LNCaP clone FGC (cell line): ENCODE results near the gene FEV.

Experiments
- DNase-seq: peaks from one replicate; pipeline ENCODE4 v3.0.0-alpha.2; 2011; ENCODE audit warnings: low read depth
- H3K4me3 ChIP-seq: 2 replicates; pipeline ENCODE4 v1.5.1; 2011; ENCODE audit warnings: mild to moderate bottlenecking, low read depth, low read length, control low read depth
- TF ChIP-seq, protein P1 (sequence below): IDR thresholded peaks from 2 replicates; pipeline ENCODE4 v1.5.1; 2012; ENCODE audit warnings: mild to moderate bottlenecking; ENCODE audit not compliant: control insufficient read depth, insufficient read depth; ENCODE audit errors: extremely low read depth

Gene FEV

DNA sequence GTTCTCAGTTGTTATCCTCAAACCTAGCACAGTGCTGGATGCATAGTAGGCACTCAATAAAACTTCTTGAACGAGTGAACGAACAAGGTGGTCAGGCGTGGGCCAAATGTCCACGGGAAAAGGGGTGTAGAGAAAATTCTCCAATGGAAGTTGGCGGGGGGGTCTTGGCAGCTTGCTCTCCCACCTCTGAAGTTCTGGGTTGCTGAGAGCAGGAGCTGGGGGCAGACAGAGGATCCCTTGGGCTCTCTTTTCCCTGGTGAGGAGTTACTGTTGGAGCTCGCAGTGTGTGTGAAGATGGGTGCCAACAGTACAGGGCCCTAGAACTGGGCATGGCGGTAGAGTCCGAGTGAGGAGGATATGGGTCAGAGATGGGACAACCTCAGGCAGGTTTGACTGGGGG, 10.6 kb upstream of the FEV start:
- TF ChIP-seq, protein P1, sequence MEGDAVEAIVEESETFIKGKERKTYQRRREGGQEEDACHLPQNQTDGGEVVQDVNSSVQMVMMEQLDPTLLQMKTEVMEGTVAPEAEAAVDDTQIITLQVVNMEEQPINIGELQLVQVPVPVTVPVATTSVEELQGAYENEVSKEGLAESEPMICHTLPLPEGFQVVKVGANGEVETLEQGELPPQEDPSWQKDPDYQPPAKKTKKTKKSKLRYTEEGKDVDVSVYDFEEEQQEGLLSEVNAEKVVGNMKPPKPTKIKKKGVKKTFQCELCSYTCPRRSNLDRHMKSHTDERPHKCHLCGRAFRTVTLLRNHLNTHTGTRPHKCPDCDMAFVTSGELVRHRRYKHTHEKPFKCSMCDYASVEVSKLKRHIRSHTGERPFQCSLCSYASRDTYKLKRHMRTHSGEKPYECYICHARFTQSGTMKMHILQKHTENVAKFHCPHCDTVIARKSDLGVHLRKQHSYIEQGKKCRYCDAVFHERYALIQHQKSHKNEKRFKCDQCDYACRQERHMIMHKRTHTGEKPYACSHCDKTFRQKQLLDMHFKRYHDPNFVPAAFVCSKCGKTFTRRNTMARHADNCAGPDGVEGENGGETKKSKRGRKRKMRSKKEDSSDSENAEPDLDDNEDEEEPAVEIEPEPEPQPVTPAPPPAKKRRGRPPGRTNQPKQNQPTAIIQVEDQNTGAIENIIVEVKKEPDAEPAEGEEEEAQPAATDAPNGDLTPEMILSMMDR, result no peak
- no peak for DNase-seq
- H3K4me3 ChIP-seq, result no peak overlapping the region

DNA sequence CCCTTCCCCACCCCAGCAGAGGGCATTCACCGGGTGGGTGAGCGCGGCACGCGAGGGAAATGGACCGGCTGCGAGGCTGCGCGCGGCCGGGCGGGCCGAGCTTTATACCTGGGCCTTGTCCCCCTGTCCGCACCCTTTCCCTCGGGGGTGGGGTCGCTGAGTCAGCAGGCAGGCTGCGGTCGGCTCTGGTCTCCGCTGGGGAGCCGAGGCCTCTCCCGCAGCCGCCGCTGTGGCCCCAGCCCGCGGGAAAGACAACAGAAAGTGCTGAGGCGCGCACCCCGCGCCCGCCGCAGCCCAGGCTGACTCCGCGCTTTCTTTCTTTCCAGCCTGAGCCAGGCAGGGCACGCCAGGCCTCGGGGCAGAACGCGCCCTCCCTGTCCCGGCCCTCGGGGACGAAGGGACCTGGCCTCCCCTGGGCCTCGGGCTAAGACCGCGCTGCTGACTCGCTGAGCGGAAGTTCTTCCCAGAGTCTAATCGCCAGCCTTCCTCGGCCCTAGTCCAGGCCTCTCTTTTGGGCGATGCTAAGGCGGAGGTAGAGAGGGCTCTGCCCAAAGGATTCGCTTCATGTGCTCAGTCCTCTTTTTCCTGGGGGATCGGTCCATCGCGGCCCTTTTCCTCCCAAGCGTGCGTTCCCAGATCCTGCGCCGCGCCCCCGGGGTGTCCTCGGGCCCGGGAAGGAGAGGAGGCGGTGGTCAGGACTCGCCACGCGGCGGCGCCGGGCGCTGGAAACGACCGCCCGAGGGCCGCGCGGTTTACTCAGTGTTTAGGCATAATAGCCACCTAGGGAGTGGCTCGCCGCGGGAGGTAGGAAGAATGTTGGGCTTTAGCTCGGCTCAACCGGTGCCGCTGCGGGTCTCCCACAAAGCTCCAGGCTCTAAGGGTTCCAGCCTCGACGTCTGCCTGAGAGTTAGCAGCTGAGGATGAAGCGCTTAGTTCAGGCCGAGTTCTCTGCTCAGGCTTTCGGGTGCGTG, 8.6 kb upstream of the FEV start, which contains the start of gene CRYBA2:
Gene CRYBA2, minus strand, starts transcription at position 78 of the 971 bp plus-strand sequence. CDS start 246 bp downstream, outside the sequence.
- TF ChIP-seq, protein P1, result no peak
- H3K4me3 ChIP-seq, result no peak within 1 kb of the TSS
- no peak for DNase-seq

DNA sequence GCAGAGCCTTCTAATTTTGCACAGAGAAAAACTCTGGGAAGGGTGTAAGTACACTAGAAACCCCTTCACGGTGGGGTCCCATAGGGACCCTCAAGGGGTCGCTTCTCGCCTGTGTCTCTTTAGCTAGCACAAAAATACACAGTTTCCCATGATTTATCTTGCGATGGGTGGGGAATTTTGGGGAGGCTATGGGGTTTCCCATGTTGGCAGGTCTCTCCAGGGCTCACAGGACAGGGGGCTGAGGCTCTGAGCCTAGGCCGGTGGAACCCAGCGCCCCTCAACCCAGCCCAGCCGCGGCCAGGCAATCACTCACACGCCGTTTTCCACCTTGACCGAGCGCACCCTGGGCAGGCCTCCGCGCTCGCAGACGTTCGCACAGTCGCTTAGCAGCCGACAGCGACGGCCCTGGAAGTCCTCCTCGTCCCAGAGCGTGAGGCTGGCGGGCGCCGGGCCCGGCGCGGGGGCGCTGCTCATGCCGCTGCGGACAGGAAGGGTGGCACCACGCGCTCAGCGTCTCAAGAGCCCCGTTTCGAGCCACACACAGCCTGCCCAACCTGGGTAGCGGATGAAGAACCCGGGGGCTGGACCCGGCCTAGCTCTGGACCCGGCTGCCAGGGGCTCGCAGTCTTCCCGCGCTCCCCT, 7.8 kb upstream of the FEV start:
- no peak overlapping the region for H3K4me3 ChIP-seq
- DNase-seq, result no peak
- TF ChIP-seq, protein P1, result no peak

DNA sequence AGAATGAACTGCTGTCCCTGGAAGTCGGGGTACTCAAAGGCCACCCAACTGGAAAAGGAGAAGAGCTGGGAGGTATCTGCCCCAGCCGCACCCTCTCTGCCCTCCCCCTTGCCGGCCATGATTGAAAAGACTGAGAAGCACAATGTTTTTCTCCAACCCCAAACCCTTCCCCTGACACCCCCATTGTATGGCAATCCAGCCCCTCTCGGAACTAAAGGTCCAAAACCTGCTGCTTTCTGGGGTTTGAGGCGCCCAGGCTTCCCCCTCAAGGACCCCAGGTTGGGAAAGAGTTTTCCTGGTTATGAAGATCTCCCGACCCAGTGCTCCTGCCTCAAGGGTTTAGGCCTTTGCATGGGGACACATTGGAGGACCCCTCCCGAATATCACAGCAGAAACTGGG, 7.2 kb upstream of the FEV start:
- TF ChIP-seq, protein P1, result no peak
- no peak for DNase-seq
- H3K4me3 ChIP-seq, result no peak overlapping the region

DNA sequence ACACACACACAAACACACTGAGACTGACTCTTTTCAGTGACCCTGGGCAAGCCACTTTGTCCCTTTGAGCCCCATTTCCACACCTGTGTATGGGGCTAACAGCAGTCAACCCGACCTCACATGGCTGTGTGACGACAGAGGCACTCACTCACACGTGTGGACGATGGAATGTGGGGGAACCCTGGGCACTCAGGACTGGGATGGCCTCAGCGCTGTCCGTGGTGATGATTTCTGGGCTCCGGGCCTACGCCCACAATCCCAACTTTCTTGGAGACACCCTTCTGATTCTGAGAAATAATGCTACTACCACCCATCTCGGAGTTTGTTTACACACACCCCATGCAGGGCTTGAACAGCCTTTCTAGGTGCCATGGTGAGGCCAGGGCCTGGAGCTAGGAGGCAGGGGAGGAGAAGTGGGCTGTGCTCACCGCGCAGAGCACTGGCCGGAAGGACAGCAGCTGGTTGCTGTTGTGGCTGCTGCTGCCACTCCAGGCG, 6.7 kb upstream of the FEV start:
- no peak overlapping the region for H3K4me3 ChIP-seq
- no peak for DNase-seq
- TF ChIP-seq, protein P1, result no peak

DNA sequence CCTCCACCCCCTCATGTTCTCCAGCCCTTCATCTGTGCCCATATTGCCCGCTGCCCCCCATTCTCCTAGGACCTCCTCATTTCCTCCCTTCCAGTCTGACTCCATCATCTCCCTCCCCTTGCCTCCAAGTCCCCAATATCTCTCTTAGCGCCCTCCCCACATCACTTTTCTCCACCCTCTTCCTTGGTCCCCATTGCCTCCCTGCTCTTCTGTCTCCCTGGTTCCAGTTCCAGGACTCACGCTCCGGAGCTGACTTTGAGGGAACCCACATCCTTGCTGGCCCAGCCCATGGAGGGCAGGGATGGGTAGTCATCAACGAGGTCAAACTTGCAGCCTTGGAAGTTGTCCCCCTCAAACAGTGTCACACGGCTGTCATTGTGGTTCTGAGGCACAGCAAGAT, 5.6 kb upstream of the FEV start:
- TF ChIP-seq, protein P1, result no peak

More for the DNA sequence above, 5.6 kb upstream of the FEV start:
- no peak for DNase-seq
- no peak overlapping the region for H3K4me3 ChIP-seq
